ENCODE results near the gene SRGAP1.

The SRGAP1 gene

DNA sequence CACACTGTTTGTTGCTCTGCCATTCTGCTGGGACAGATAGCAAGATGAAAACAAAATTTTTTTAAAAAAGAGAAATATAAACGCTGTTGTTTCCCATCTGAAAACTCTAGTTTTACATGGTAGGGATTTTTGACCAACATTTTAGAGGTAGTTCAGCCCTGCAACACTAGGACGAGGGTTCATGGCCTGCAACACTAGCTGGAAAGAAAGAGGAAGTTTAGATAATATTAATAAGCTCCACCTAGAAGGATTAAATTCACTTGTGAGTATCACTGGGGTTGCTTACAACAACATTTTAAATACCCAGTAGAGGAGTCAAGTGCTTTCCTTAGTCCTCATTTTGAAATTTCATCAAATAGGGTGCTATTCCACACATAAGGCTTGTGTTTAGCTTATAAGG is 68.2 kb downstream of the SRGAP1 start:
- no peak for DNase-seq

DNA sequence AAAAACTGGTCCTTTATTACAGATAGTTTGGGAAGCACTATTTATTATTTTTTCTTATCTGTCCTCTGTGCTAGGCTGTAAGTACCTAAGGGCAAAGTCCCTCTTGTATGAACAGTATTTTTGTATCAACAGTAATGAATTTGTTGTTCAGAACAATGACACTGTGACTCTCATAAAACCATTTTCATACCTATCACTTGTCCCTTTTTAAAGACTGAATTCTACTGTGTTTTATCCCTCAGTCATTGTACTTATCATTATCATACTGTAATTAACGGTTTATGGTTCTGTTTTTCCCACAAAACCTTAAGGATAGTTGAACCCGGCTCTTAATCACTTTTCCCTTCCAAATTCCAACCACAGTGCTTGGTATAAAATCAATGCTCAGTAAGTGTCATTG is 69.4 kb downstream of the SRGAP1 start:
- no peak for DNase-seq

DNA sequence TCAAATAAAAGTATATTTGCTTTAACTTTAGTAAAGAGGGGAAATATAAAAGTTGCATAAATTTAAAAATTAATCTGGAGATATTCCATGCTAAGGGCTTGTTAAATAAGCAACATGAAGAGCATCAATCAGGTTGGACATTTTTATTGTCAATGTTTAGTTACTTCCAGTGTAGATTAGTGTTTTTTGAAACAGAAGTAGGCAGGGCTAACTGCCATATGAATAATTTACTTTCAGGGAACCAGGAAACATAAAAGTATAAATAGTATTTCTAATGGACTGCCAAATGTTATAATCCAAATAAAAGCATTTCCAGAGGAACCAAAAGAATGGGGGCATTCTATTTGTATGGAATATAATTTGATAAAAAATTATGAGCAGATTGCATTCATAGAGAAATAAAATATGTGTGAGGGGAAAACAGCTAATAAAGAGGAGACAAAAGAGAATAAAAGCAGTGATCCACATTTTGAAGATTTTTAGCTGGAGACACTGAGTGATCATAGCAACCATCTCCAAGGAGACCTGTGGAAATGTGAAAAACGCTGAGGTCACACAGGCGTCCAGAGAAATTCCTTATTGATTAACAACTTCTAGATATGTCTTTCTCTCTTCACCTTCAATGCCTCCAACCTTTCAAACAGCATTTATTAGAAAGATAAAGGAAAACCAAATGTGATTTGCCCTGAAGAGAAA is 70.8 kb downstream of the SRGAP1 start:
- DNase-seq: no peak

DNA sequence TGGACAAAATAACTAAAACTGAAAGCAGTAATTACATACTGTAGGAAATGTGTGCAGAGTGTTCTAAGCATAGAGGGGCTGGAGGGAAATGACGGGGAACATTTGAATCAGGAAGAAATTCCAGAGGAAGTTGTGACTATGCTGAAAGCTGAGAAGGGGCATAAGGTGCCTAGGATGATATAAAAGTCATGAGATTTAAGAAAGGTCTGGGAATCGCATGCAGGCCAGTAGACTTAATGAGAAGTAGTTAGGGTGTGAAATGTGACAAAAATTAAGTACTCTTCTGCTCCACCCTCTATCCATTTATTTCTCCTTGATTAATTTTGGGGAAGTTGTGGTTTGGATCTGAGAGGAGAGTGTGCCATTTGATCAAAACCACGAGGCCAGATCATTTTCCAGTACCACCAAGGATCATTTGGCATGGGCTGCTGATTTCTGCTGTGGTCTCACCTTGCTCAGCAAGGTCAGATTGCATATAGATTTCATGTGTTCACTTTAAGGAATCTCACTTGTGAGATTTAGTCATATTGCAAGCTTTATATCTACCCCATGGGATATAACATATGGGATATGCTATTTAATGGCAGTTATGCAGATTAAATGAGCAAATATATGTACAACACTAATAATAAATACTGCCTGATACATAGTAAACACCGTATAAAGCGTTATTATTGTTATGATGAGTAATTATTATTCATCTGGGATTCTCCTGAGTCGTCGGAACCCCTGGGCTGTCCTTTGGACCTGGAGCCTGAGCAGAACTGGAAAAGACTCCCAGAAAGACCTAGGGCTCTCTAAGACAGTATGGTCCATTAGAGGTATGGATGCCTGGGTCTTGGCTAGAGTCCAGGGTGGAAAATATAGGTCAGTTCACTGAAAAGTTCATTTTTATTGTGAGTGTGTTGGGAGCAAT is 72.3 kb downstream of the SRGAP1 start:
- DNase-seq: no peak

DNA sequence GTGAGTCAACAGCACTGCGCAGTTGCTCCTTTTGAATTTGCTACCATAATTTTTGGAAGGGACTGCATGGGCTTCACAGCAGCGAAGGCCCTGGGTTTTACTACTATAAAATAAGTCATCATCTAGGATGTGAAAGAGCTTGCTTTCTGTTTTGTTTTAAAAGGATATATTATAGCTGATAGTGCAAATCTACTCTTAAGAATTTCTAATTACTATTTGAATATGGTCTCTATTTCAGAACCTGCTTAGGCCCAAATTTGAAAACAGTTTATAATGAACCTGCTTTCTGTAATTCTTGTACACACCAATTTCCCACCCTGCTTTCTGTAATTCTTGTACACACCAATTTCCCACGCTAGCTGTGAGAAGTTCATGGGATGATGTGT is 73.0 kb downstream of the SRGAP1 start:
- DNase-seq: no peak

DNA sequence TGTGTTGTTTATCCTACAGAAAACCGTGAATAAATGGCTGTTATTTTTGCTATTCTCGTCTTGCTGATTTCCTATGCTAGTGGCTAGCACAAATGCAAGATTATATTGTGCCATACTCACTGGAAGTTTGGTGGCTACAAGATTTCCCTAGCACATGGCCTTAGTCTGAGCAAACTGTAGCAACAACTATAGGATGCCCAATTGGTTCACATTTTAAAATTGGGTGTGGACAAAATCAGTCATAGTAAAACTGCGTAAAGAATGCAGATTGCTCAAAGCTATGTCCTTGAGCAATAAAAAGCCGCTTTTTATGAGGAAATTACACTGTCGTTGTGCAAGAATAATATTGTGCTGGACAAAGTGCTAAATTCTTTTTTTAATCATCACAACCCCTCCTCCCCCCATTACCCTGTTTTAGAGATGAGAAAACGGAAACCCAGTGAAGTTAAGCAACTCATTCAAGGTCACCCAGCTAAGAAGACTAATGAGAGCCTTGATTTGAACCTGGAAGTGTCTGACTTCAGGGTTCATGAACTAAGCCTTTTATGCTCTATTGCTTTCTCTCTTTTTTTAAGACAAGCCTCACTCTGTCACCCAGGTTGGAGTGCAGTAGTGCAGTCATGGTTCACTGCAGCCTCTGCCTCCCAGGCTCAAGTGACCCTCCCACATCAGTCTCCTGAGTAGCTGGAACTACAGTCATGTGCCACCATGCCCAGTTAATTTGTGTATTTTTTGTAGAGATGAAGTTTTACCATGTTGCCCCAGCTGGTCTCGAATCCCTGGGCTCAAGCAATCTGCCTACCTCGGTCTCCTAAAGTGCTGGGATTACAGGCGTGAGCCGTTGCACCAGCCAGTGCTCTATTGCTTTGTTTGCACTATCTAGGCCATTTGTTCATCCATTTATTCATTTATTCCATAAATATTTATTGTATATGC is 73.6 kb downstream of the SRGAP1 start:
- no peak for DNase-seq

DNA sequence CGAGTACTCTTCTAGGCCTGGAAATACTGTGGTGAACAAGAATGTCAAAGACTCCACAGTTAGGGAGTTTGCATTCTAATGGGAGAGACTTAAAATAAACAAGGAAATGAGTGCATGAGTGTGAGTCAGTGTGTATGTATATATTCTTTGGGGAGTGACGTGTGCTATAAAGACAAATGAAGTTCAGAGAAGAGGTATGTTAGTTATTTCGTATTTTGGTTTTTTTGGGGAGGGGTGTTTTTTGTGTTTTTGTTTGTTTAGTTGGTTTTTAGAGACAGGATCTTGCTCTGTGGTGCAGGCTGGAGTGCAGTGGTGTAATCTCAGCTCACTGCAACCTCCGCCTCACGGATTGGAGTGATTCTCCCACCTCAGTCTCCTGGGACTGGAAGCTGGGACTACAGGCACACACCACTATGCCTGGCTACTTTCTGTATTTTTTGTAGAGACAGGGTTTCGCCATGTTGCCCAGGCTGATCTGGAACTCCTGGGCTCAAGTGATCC is 74.3 kb downstream of the SRGAP1 start:
- DNase-seq: no peak

DNA sequence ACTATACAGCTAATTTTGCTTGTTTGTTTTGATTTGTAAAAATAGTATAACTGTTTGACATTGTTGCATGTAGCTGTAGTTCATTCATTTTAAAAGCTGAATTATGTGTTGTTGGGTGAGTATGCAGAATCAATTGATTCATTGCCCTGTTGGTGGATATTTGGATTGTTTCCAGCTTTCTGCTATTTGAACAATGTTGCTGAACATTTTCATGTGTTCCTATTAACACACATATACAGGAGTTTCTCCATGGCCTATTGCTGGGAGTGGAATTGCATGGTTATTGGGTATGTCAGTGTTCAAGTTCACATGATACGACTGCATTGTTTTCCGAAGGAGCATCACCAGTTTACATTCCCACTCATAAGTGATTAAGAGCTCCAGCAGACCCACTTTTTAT is 75.3 kb downstream of the SRGAP1 start:
- no peak for DNase-seq

DNA sequence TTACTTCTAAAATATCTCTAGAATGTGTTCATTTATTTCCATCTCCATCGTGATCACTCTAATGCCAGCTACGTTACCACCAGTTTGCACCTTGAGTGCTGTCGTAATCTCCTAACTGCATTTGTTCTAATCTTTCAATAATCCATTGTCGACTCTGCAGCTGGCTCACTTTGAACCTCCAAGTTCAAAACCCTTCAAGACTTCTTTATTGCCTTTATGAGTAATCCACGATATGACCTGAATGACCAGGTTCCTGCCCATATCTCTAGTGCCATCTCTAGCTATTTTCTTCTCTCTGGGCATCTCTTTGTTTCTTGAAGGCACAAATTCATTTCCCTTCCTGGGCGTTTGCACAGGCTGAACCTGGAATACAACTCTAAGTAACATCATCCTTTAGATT is 76.7 kb downstream of the SRGAP1 start:
- no peak for DNase-seq

DNA sequence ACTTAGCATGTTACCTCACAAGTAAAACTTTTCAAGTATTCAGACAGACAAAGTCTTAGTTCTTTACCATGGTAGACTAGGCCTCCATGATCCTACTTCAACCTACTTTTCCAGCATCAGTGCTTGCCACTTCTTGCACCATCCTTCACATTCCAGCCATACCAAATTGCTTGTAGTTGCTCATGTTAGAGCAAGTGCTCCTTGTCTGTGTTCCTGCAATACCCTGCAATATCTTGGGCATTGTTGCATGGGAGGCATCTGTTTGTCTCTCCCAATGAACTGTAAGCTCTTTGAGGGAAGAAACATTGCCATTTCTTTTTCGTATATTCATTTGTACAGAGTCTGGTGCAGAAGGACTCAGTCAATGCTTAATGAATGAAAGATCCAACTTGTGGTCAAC is 78.0 kb downstream of the SRGAP1 start:
- DNase-seq: no peak

DNA sequence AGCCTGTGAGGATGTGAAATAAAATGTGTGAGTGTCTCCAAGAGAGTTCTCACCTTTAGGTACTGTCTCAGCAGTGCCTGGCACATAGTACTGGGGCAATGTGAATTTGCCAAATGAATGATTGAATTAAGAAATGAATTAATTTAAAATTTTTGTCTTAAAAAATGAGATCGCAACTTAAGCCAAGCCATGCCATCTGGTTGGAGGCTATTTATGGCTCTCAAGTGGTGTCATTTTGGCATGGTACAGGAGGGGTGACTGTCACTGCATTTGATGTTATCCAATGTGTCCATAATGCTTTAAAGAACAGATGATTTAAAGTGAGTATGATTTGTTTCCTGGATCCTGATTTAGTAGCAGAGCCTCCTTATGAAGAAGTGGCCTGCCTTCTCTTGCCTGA is 80.3 kb downstream of the SRGAP1 start:
- DNase-seq: no peak

DNA sequence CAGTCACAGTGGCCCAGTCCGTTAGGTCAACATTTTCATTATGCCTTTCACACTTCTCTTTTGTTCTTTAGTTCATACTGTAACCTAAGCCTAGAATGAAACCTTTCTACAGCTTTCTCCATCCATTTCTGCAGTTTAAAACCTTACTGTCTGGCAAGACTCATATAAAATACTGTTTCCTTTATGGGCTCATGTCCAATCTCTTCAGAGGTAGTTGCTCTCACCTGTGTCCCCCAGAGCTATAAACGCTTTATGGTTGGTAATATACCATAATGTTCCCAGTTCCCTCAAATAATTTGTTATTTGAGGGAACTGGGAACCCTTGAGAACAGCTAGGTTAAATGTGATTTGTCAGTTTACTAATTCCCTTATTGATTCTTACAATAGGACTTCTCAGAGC is 83.0 kb downstream of the SRGAP1 start:
- no peak for DNase-seq

DNA sequence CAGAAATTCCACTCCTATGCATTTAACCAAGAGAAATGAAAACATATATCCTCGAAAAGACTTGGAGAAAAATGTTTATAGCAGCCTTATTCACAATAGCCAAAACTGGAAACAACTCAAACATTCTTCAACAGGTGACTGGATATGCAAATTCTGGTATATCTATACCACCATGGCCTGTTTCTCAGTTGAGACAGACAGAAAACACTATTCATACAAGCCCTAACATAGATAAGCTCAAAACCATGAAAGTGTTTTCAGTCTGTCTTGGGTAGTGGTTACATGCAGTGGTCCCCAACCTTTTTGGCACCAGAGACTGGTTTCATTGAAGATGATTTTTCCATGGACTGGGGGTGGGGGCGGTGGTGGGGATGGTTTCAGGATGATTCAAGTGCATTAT is 83.8 kb downstream of the SRGAP1 start:
- DNase-seq: no peak

DNA sequence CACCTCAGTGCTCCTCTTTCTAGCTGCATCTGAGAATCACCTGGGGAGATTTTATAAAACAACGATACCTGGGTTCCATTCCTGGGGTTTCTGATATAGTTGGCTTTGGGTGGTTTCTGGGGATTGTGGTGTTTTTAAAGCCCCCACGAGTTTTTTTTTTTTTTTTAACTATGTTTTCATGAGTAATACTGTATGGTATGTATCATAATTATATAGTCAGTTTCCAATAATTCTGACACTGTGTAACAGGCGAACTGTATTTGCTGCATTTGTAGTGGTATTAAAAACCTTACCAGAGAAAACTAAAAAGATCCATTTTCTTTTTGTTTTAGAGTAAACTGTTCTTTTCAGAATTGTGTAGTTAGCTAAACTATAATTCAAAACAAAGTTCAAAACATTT is 84.9 kb downstream of the SRGAP1 start:
- DNase-seq: no peak

DNA sequence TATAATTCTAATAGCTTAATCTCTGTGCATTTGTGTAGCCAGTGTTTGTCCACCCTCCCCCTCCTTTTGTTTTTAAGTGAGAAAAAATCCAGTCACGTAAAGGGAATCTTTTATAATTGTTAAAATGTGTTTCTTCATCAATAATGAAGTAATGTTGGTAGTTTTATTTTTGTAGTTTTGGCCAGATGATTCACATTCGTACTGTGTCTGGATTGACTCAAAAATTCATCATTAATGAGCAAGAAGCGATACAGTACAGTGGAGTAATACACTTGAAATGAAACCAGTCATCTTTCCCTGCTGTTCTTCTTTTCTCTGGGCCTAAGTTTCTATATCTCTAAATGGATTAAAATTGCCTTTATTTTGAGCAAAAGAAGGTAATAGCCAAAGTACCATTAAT is 86.5 kb downstream of the SRGAP1 start:
- no peak for DNase-seq

DNA sequence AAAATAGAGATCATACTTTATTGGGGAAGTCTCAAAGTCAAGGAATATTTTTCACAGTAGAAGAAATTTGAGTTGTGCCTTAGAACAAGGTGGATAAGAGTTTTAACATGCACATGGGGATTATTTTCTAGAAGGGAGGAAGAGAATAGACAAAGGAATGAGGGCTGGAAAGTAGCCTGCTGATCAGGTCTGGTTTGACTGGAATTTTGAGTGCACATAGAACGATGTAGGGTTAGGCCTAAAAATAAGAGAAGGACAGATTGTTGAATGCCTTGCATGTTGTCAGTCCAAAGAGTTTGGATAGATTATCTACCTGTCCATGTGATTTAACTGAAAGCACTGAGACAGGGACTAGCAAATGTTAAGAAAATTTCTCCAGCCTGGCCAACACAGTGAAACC is 87.2 kb downstream of the SRGAP1 start:
- no peak for DNase-seq

DNA sequence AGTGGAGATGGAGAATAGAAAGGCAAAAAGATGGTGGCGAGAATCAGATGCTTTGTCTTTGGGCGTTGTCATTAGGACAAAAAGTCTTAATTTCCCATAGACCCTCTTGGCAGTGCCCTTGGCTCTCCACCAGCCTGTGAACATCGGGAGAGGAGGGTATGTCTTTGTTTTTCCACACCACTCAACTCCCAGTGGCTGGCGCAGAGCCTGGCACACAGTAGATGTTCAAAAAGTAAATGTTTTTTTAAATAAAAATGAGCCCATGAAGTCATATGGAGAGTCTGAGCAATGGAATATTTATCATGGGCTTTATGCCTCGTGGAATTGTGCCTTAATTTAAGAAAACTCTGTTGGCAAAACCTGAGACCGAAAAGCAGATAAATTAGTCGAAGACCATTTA is 90.4 kb downstream of the SRGAP1 start:
- DNase-seq: no peak

DNA sequence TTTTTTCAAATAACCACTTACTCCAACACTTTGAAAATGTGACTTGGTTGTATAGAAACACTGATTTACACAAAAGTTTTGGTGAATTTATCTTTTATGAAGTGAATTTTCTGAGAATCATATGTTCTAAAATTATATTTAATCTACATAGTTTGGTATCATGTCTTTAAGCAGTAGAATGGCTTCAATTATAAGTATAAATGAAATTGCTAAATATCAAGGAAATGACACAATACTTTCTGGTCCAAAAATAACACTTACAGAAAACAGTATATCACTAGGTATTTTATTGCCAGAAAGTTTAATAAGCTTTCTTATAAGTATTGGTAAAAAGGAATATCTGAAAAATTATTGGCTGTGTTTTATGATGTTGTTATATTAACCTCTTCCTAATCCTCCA is 90.9 kb downstream of the SRGAP1 start:
- DNase-seq: no peak

DNA sequence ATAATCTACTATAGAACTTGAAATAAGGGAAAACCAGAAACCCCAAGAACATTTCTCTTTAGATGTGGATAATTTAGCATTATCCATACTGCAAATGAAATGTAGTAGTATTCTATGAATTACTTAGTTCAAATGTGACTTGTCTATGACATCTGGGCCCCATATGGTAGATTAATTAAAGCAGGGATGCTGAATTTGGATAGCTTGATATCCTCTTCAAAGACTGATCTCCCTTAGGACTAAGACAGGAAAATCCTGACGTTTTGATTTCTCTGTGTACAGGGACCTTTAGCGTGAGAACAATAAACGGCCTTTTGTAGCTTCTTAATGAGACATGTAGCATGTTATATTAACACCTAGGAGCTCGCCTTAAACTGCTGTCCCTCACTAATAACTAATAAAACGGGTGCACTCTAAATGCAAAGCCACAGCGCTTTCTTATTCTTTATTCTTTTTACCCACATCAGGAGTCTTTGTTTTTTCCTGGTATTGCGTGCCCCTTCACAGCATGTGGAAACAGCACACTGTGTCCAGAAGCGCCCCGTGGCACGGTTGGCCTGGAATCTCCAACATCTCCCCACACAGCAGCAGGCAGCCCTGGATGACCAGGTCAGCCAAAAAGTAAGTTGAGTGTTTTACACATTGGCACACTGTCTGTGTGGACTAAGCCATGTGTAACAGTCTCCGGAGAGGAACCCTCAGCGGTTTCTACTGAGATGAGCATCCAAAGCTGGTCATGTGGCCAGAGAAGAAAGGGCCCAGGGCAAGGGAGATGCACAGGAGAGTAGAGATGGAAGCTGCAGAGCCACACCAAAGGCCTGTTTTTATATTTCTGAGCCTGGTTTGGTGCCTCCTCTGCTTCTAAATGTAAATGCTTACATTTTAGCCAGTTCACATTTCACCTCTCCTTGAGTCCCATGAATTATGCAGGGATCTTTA is 93.1 kb downstream of the SRGAP1 start:
- DNase-seq: no peak

DNA sequence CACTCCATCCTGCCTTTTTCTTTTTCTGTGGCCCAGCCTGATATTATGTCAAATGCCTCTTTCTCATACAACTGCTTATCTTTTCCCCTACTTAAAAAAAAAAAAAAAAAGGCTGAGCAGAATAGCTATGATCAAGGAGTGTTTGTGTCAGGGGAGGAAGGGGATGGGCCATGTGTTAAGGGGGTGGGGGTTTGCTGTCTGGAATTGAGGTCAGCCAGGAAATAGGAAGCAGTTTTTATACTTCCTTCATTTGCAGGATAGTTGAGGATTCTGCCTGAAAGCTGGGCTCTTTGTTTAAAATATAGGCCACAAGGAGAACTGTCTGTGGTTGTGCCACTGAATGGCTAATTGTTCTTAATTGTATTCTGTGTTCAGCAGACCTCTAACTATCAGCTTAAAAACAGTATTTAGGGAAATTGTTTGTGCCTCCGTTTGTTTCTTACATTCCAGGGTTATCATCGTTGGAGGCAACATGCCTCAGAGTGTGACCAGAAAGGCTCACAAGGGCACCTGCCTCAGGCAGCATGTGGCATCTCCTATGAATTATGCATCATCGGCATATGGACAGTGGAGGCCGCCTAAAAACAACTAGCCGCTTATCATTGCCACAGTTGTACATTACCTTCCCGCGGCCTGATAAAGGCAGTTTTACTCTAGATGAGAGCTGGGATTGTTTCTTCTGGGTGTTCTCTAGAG is 96.0 kb downstream of the SRGAP1 start:
- DNase-seq: no peak

DNA sequence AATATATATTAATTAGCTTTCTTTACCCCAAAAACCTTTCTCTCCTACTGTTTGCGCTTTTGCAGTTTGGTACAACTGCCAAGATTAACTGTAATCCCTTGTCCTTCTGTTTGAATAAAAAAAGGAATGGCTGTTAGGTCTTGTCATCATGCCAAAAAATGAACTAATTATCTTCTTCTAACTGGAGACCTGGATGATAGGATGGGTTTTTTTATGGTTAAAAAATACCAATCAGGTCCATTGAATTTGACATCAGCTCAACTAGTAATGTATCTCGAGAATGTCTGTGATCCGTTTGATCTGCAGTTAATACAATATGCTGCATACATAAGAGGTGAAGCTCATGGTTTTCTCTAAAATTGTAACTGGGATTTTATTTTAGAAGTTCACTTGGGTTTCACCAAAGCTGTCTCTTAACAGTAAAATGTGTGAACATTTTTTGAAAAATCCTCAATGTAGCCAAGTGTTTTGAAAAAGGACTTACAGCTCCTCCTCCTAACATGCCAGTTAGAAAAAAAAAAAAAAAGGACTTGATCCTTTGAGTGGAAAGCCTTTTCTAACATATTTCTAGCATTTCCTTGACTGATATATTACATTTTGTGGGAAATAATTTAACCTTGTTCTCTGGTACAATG is 96.8 kb downstream of the SRGAP1 start:
- no peak for DNase-seq

Measured in NCI-H1048 (cell line).